Urothelium cell line (cell line): Measurements from ENCODE around the gene GAB1.
A peak's percentile ranks its signal among the peaks of the same experiment; 100 is the strongest.

Experiments used
- DNase-seq: peaks from one replicate; pipeline ENCODE4 v3.0.0; 2011; ENCODE audit warnings: low spot score, mixed read lengths
- FAIRE-seq: peaks from 2 replicates; lab custom pipeline; 2011; peaks lifted over from hg19 to GRCh38; lab: Jason Lieb, UNC

The GAB1 gene

DNA sequence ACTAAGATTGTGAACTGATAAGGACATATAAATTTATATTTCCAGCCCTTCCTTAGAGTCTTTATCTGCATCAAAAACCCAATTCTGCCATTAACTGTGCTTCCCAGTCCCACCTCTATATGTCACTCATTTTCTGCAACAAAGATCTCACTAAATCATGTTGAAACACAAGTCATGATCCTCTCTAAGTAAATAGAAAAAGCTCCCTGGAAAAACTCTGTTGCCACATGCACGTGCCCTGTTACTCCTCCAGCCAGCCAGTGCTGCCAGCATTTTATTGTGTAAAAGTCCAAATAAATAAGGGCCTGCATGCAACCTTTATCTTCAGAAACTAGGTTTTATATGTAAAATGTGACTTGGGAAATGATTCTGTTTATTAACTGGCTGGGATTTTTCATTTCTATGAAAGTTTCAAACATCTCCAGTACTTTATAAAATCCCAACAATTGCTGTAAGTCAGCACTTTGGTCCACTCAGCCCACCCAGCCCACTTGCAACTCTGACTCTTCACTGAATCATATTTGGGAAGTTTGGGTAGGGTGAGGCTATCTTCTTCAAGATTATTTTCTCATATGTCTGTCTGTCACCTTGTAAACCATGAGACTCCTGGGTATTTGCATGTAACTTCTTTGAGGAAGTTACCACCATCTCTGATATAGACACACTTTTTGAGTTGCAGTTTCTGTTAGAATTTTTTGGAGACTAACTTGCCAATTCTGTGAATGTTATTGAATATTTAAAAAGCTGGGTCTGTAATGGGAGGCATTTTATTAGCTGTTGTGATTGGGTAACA, 136.9 kb downstream of the GAB1 start:
- DNase-seq (no peak), FAIRE-seq (no peak)

DNA sequence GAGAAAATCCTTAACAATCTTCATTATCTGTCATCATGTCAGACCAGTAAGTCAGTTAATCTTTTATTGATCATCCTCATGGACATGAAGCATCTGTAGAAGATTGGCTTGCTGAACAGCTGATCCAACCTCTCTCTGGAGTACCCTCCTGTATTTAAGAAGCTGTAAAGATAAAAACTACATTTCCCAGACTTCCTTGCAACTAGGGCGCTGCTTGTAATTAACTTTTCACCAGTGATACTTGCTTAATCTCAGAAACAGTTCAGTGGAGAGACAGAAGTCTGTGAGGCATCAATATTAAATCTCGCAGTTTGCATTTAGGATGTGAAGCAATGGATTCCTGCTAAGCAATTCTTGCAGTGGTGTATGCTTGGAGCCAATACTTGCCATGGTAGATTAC, 140.8 kb downstream of the GAB1 start:
- no peak for DNase-seq
- no peak for FAIRE-seq

DNA sequence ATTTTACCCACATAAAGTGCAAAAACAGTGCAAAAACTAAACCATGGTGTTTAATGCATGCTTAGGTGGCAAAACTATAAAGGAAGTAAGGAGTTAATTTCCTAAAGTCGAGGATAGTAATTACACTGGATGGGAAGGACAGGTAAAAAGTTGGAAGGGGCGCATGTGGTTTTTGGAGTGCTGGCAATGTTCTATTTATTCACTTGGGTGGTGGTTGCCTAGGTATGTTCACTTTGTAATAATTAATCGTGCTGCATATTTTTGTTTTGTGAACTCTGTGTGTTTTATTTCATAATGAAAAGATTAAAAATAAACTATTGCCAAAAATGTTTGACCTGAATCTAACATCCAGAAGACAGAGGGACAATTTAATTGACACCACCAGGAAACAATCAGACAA, 144.7 kb downstream of the GAB1 start:
- no peak for DNase-seq
- FAIRE-seq = no peak

DNA sequence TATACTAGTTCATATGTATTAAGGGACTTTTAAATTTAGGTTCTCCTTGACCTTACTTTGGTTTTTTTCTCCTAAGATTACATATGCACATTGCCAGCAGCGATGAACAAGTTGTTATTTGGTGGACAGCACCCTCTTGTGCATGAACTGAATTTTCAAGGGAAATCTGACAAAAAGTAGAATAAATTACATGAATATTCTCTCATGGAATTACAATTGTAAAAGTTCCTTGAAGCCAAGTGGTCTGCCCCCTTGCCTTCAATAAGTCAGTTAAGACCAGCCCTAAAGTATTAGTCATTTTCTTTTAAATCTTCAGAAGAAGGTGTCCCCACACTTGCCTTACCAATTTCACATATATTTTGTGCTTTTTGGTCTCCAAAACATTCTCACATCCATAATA, 146.2 kb downstream of the GAB1 start:
- DNase-seq = peak; percentile 7
- no peak for FAIRE-seq

DNA sequence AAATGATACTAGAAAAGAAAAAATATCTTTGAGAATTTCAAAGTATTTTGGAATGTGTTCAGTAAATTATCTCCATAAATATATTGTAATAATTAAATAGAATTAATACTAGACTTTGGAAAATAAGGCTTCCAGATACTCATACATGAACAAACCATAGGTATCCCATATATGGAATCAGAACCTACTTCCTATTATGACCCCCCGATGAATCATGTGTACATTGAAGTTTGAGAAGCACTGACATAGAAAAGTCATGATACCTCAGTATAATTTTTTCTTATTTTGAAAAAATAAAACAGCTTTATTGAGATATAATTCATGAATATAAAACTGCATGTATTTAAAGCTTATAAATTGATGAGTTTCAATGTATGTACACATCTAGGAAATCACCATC, 149.6 kb downstream of the GAB1 start:
- DNase-seq (no peak), FAIRE-seq (no peak)

DNA sequence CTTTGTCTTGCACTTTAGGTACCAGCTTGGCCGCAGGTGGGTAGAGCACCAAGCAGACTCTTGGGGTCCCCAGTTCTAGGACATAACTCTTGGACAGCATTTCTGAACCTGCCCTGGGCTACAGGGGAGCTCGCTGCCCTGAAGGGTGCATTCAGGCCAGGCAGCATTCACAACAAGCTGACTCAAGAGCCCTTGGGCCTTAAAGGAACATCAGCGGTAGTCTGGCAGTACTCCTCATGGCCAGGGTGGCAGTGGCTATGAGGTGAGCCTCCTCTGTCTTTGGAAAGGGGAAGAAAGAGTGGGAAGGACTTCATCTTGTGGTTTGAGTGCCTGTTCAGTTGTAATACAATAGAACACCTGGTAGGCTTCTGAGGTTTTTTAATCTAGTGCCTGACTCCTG, 152.0 kb downstream of the GAB1 start:
- no peak for FAIRE-seq

DNA sequence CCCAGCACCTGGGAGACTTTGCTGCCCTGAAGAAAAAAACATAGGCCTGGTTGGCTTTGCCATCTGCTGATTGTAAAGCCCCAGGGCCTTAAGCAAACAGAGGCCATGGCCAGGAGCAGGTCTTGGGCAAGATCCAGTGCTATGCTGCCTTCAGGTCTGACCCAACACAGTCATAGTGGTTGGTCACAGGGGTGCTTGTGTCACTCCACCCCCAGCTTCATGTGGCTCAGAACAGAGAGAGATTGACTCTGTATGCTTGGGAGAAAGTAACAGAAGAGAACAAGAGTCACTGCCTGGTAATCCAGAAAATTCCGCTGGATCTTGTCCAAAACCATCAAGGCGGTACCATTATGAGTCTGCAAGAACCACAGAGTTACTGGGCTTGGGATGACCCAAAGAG, 152.4 kb downstream of the GAB1 start:
- DNase-seq = no peak
- FAIRE-seq = no peak

More for the DNA sequence above, 152.0 kb downstream of the GAB1 start:
- no peak for DNase-seq

DNA sequence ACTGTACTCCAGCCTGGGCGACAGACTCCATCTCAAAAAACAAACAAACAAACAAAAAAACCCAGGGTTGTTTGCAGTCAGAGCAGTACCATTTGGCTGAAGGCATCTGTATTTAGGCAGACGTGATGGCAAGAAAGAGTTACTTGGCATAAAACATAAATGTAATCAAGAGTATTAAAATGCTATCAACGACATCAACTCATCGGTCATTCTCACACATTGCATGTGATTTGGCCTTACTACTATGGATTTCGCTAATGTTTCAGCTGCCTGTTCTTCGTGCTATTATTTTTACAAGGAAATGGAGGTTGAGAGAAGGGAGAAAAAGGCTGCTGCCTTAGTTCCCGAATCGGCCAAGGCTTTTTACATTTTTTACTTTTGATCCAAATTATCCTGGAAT, 161.3 kb downstream of the GAB1 start:
- FAIRE-seq = no peak
- DNase-seq = no peak

DNA sequence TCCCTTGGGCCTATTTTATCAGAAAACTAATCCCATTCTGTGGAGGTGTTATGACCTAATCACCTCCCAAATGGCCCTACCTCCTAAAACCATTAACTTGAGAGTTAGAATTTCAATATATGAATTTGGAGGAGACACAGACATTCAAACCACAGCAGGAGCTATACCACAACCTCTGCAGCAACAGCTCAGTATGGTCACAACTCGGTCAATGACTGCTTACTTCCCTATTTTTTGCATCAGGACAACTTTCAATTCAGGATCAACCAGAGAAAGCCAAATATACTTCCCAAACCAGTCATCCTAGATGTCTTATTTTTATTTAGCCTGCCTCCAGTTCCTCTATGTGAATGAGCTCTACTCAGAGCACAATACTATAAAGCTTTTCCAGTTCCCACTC, 165.6 kb downstream of the GAB1 start:
- no peak for FAIRE-seq
- DNase-seq = no peak

DNA sequence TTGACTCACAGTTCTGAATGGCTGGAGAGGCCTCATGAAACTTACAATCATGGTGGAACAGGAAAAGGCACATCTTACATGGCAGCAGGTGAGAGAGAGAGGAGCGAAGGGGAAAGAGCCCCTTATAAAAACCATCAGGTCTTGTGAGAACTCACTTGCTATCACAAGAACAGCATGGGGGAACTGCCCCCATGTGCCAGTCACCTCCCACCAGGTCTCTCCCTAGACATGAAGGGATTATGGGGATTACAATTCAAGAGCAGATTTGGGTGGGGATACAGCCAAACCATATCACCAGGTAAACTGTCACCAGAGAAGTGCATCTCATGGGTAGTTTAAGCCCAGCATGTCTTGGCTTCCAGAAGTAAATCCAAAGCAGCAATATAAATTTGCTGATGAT, 169.4 kb downstream of the GAB1 start:
- FAIRE-seq (no peak), DNase-seq (no peak)

DNA sequence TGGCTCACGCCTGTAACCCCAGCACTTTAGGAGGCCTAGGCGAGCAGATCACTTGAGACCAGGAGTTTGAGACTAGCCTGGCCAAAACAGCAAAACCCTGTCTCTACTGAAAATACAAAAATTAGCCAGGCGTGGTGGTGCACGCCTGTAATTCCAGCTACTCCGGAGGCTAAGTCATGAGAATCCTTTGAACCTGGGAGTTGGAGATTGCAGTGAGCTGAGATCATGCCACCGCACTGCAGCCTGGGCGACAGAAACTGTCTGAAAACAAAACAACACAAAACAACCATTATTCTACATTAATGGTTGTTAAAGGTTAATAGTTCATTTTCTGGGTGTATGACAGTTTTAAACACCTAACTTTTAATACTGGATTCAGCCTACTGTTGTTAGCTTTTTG, 175.2 kb downstream of the GAB1 start:
- no peak for DNase-seq
- no peak for FAIRE-seq

DNA sequence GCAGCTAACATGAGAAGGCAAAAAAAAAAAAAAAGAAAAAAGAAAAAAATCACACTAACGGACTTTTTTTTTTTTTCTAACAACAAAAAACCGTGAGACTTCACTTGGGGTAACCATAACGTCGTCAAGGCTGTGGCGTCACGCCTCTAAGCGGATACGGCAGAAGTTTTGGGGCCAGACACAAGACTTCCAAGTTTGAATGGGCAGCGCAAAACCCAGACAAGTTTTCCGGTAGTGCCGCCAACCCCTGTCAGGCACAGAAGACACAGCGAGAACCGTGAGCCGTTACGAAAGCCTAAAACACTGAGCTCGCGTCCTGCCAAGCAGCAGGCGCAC, 176.3 kb downstream of the GAB1 start:
- no peak for FAIRE-seq

DNA sequence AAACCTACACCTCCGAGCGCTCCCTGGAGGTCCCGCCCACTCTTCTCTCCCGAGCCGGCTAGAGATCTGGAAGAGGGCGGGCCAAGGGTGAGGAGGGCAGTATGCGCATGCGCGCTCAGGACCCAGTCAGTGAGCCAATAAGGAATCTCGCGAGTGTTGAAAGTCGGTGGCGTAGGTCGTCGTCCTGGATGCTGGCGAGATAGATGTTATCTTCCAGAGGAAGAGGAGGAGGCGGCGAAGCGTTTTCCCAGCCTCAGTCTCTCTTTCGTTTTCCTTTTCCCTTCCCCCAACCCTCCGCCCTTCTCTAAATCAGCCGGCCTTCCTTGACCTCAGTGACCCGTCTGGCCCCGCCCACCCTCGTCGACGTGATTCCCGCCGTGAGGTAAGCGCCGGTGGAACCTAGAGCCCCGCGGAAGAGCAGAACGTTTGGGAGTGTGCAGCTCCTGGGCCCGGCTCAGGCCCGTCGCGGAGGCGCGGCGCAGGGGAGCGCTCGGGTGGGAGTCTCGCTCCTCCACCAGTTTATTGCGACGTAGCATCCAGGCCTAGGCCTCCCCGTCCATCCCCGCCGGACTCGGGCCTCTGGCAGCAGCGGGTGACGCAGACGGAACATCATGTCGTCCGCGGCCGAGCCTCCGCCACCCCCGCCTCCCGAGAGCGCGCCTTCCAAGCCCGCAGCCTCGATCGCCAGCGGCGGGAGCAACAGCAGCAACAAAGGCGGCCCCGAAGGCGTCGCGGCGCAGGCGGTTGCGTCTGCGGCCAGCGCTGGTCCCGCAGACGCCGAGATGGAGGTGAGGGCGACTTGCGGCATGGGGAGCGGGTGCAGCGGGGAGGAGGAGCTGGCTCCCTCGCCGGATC, 176.9 kb downstream of the GAB1 start, which contains the start of gene SMARCA5:
SMARCA5 (plus strand) TSS at position 389 of the 855 bp plus-strand sequence; CDS start at position 612, 223 bp downstream.
- peak; percentile 67 for FAIRE-seq

More for the DNA sequence above, 176.3 kb downstream of the GAB1 start:
- DNase-seq = no peak

DNA sequence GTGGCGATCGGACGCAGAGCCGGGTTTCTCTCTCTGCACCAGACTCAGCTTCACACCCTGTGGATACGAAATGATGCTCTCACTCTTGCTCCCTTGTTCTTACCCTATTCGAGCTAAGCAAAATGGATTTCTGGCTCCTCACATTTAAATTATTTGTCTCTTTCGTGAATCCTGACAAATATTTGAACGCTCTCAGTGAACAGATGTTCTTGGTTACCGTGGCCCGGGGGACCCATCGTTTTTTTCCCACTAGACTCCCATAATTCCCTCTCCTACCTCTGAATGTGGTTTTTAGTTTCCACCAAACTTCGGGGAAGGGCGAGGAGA, 177.5 kb downstream of the GAB1 start:
- DNase-seq = no peak
- FAIRE-seq = no peak

More for the DNA sequence above, 176.9 kb downstream of the GAB1 start, which contains the start of gene SMARCA5:
- DNase-seq = peak; percentile 95

DNA sequence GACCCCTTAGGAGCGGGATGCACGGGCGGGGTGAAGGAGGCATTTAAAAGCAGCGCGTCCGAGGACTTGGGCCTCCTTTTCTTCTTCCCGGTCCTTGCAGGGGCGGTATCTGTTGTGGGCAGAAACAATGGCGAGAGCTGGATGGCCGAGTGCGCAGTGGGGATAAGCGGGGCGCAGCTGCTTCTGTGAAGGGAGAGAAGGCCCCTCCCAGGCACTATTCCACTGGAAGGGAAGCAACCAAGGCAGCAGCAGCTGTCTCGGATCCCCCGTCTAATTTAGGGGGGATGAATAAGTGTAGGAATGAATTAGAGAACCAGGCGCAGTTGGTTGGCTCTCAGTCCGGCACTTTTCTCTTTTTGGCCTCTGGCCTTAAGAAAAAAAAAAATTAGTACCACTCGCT, 177.8 kb downstream of the GAB1 start:
- DNase-seq (peak; percentile 19), FAIRE-seq (no peak)

DNA sequence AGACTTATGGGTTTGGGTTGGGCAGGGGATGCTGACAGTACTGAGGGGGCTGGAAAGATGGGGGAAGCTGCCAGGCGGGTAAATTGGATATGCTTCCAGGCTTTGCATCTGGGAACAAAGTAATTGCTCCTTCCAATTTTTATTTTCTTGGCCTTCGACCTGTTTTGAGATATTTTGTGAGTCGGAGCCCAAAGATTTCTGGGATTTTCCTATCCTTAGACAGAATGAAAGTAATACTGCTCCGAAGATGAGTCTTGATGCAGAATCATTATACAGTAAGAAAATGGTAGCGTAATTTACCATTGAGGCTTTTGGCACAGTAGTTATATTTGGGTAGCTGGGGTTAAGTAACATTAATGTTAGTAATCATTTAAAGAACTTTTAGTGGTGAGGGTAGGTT, 178.2 kb downstream of the GAB1 start:
- DNase-seq (no peak), FAIRE-seq (no peak)

DNA sequence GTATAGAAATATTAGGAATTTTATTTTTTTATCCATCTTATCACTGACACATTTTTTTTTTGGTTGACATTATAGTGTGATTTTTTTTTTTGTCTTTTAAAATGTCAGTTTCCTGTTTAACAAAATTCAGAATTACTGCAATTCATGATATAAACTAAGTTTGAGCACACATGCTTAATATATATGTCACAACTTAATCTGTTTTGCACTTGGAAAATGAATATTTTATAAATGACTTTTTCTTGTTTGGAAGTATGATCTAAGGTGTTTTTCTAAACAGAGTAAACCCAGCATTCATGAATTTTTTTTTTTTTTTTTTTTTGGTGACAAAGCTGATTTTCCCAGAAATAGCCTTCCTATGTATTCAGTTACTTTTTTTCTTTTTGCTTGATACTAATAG, 179.2 kb downstream of the GAB1 start:
- no peak for FAIRE-seq
- no peak for DNase-seq

DNA sequence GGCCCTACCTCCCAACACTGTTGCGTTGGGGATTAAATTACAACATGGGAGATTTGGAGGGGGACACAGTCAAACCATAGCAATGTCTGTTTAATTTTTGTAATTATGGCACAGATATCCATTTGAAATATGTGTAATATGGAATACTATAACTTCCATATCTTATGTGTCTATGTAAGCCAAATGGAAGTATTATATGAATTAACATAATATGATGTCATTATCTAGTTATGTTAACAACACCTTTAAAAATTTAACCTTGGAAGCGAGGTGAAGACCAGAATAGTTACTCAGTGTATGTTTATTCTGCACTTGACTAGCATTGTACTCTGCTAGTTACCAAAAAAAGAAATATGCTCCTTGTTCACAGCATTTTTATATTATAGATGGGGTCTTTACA, 181.1 kb downstream of the GAB1 start:
- DNase-seq (no peak), FAIRE-seq (no peak)
